Peyer's patch (tissue), 4 donors: ENCODE data around the gene CDK17. TPM values are rescaled to one million over a fixed set of nuclear protein-coding genes. Genes with fewer than 3 reads are reported as not detected.

Experiments used
- DNase-seq, 3 donors: peaks; one replicate each; pipeline ENCODE4 v3.0.0-alpha.2; 2017 to 2019
- H3K27ac ChIP-seq, 4 donors: fragments of 200-600 bp; sonication (generic); one replicate each; pipeline ENCODE4 v1.5.1; 2016 to 2019
- H3K27me3 ChIP-seq, 2 donors: fragments of 200-600 bp; sonication (generic); one replicate each; pipeline ENCODE4 v1.5.1; 2019
- H3K36me3 ChIP-seq, 3 donors: fragments of 200-600 bp; sonication (generic); one replicate each; pipeline ENCODE4 v1.5.1; 2016 to 2019
- H3K4me1 ChIP-seq, 4 donors: fragments of 200-600 bp; sonication (generic); one replicate each; pipeline ENCODE4 v1.5.1; 2016 to 2019
- H3K4me3 ChIP-seq, 4 donors: fragments of 200-600 bp; sonication (generic); 1 replicate in 3 of 4; 2 replicates in 1 of 4; pipeline ENCODE4 v1.5.1; 2016 to 2019; ENCODE audit warnings: mild to moderate bottlenecking in 1 of 4
- H3K9me3 ChIP-seq, 4 donors: fragments of 200-600 bp; sonication (generic); one replicate each; pipeline ENCODE4 v1.5.1; 2016 to 2019; ENCODE audit warnings: mild to moderate bottlenecking in 1 of 4
- POLR2A ChIP-seq, 2 donors: fragments of 450-650 bp; IDR thresholded peaks; one replicate each; pipeline ENCODE4 v1.5.1; 2017; ENCODE audit warnings: antibody characterized with exemption in 2 of 2, mild to moderate bottlenecking in 2 of 2, moderate library complexity in 2 of 2
- total RNA-seq, 4 donors: library from RNA; depleted of rRNA; stranded (reverse); fragments of >200 nt; gene quantifications; one replicate each; pipeline ENCODE4 v1.1.0, GENCODE V29; 2016
- TF ChIP-seq, protein P1 (sequence below), 6 experiments: fragments of 450-650 bp in 4 of 6; fragments of 200-600 bp in 2 of 6; sonication (generic) in 1 of 6; IDR thresholded peaks; one replicate each; pipeline ENCODE4 v1.5.1; 2017 to 2019; ENCODE audit warnings: antibody characterized with exemption in 6 of 6, mild to moderate bottlenecking in 3 of 6, moderate library complexity in 1 of 6

The CDK17 gene
- total RNA-seq, 4 donors from 2014 or later, result 41.2 to 126 (median 45.7) TPM

DNA sequence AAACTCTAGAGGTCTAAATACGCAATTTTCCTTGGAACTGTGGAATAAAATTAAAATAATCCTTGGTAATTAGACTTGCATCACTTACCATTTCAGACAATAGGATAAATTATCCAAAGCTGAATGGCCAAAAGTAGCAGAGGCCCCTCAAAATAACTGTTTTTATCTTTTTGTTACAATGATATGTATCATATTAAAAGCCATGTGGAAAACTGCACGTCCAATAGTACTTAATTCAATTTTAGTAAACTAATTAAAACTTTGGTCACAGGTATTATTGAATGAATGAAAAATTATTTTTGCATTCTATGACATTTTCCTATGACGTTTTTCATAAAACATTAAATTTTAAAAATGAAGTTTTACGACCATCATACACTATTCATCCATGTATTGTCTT is 98.5 kb downstream of the CDK17 start:
- H3K27me3 ChIP-seq, result no peaks in the 10 kb centered on the region
- TF ChIP-seq, protein P1, sequence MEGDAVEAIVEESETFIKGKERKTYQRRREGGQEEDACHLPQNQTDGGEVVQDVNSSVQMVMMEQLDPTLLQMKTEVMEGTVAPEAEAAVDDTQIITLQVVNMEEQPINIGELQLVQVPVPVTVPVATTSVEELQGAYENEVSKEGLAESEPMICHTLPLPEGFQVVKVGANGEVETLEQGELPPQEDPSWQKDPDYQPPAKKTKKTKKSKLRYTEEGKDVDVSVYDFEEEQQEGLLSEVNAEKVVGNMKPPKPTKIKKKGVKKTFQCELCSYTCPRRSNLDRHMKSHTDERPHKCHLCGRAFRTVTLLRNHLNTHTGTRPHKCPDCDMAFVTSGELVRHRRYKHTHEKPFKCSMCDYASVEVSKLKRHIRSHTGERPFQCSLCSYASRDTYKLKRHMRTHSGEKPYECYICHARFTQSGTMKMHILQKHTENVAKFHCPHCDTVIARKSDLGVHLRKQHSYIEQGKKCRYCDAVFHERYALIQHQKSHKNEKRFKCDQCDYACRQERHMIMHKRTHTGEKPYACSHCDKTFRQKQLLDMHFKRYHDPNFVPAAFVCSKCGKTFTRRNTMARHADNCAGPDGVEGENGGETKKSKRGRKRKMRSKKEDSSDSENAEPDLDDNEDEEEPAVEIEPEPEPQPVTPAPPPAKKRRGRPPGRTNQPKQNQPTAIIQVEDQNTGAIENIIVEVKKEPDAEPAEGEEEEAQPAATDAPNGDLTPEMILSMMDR (IDR thresholded peaks at IDR 0.05), result no peak
- TF ChIP-seq POLR2A (IDR thresholded peaks at IDR 0.05), result no peak
- no peak for DNase-seq
- H3K27ac ChIP-seq, result no peak overlapping the region
- H3K9me3 ChIP-seq, result no peaks in the 10 kb centered on the region
- H3K4me3 ChIP-seq, result no peak overlapping the region
- peaks cover 0 to 5% (median 0%) of the 10 kb centered on the region in 4 donors for H3K4me1 ChIP-seq
- H3K36me3 ChIP-seq, result peaks cover 0 to 32% (median 0%) of the 10 kb centered on the region in 3 donors

DNA sequence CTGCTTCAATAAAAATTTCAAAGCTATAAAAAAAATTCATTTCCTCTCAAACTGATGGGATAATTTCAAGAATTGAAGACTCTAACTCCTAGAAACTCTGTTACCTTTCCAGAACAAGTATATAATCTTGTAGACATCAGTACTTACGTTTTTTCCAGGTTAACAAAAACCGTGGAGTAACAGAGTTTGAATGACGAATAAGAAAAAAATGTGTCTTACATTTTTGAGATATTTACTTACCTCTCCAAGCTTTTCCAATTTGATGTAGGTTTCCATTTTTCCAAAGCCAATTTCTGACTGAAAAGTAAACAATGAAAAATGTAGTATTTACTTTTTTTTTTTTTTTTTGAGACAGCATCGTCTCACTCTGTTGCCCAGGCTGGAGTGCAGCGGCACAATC is 100.2 kb downstream of the CDK17 start:
- H3K9me3 ChIP-seq, result no peaks in the 10 kb centered on the region

DNA sequence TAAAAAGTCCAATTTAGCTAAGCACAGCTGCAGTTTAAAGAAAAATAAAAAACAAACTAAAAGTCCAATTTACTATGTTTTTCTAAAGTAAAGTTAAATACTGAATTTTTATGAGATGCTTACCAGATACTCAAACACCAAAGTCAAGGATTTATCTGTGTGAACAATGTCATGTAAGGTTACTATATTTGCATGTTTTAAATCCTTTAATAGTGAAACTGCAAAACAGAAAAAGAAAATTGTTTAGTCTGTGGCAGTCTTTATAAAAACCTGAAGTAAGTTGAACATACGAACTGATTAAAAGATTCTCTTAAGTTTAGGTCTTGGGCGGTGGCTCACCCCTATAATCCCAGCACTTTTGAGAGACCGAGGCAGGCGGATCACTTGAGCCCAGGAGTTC is 102.7 kb downstream of the CDK17 start:
- Histone ChIP-seq H3K4me3 (no peak overlapping the region), H3K4me1 (no peaks in the 10 kb centered on the region), H3K27ac (no peak overlapping the region), H3K27me3 (no peaks in the 10 kb centered on the region), H3K36me3 (peaks cover 0 to 50% (median 0%) of the 10 kb centered on the region in 3 donors), H3K9me3 (no peaks in the 10 kb centered on the region)
- DNase-seq, result no peak
- no peak for TF ChIP-seq POLR2A (IDR thresholded peaks at IDR 0.05)
- TF ChIP-seq, protein P1 (IDR thresholded peaks at IDR 0.05), result no peak

More for the DNA sequence above, 100.2 kb downstream of the CDK17 start:
- H3K27me3 ChIP-seq, result no peaks in the 10 kb centered on the region
- no peak overlapping the region for H3K27ac ChIP-seq
- H3K4me1 ChIP-seq, result peaks cover 0 to 5% (median 0%) of the 10 kb centered on the region in 4 donors
- no peak overlapping the region for H3K4me3 ChIP-seq
- no peak for TF ChIP-seq POLR2A (IDR thresholded peaks at IDR 0.05)
- TF ChIP-seq, protein P1 (IDR thresholded peaks at IDR 0.05), result no peak
- peaks cover 0 to 37% (median 0%) of the 10 kb centered on the region in 3 donors for H3K36me3 ChIP-seq
- DNase-seq, result no peak

DNA sequence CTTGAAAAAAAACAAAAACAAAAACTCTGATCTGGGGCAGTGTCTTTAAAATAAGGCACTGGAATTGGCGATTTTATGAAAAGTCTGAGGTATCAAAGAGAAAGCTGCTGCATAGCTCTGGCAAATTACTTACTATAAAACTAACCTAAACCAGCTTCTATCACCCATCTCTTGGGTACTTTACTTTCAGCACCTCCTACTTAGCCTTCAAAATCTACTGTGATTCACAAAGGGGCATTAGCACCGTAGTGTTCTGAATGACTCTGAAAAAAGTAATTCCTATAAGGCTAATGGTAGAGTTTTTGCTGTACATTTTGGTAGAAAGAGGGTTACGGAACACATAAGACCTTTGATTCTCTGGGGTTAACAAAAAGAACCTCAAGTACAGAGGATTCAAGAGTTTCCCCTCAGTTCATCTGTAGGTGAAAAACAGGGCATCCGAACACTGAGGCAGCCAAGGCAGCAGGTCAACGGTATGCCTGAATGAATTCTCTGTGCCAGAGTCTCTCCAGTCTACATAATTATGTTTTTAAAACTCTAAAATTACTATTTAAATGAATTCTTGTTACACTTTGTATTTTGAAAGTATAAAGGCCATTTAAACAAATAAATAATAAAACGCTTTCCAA is 104.6 kb downstream of the CDK17 start:
- H3K27me3 ChIP-seq, result no peaks in the 10 kb centered on the region
- H3K4me1 ChIP-seq, result no peaks in the 10 kb centered on the region
- no peak for DNase-seq
- no peak overlapping the region for H3K4me3 ChIP-seq
- H3K36me3 ChIP-seq, result peaks cover 0 to 50% (median 0%) of the 10 kb centered on the region in 3 donors
- no peak overlapping the region for H3K27ac ChIP-seq
- TF ChIP-seq, protein P1 (IDR thresholded peaks at IDR 0.05), result no peak
- TF ChIP-seq POLR2A (IDR thresholded peaks at IDR 0.05), result no peak
- H3K9me3 ChIP-seq, result no peaks in the 10 kb centered on the region

DNA sequence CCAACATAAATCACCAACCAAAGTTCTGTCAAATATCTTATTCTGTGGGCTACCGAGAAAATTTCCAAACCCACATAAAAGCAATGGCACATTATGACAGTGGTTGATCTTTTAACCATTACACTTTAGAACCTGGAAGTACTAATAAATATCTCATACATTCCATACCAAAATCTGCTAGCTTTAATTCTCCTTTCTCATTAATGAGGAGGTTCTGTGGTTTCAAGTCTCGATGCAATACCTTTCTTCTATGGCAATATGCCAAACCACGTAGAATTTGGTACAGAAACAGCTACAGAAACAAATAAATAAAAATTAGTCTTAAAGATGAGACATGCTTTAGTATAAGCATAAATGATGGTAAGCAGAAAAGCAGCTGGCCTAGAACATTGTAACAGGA is 105.4 kb downstream of the CDK17 start:
- DNase-seq, result no peak
- Histone ChIP-seq H3K4me1 (no peaks in the 10 kb centered on the region), H3K36me3 (peaks cover 0 to 48% (median 0%) of the 10 kb centered on the region in 3 donors), H3K27me3 (no peaks in the 10 kb centered on the region), H3K27ac (no peak overlapping the region), H3K9me3 (no peaks in the 10 kb centered on the region), H3K4me3 (no peak overlapping the region)
- no peak for TF ChIP-seq POLR2A (IDR thresholded peaks at IDR 0.05)
- TF ChIP-seq, protein P1 (IDR thresholded peaks at IDR 0.05), result no peak
